ENCODE results near the gene MTG1. TPM values are rescaled to one million over a fixed set of nuclear protein-coding genes. Genes with fewer than 3 reads are reported as not detected.
"Not testable (repeated sequence)": the region's sequence is repeated elsewhere in the genome, so short reads cannot be mapped to it uniquely, and the experiment has no call there.

Gene MTG1
- total and polyA plus RNA-seq, 3 experiments from 2014 or later: 38.5 to 54.6 (median 53.9) TPM

DNA sequence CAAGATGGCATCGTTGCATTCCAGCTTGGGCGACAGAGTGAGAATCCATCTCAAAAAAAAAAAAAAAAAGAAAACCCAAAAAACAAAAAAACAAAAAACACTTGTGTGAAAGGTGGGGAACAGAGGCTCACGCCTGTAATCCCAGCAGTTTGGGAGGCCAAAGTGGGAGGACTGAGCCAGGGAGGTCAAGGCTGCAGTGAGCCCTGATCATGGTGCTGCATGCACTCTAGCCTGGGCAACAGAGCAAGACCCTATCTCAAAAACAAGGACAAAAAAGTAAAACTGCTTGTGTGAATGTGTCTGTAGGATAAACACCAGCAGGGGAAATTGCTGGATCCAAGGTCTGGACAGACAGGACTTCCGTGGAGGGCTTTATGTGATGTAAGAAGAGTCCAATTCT lies 10.4 kb upstream of the MTG1 start:
- Histone ChIP-seq H3K36me3 (ENCODE audit: insufficient read depth, low read length) (no peaks in the 10 kb centered on the region), H3K27me3 (ENCODE audit: insufficient read depth, low read length, poor library complexity, severe bottlenecking) (no peaks in the 10 kb centered on the region), H3K9me3 (ENCODE audit: low read length) (no peaks in the 10 kb centered on the region), H3K27ac (ENCODE audit: low read depth, low read length) (no peak overlapping the region), H3K4me3 (ENCODE audit: low read length) (no peak overlapping the region), H3K4me1 (ENCODE audit: insufficient read depth, low read length) (peaks cover 5% of the 10 kb centered on the region)
- ChIA-PET POLR2A (no interaction called here), CTCF (no interaction called here)
- Mint-ChIP-seq H3K4me1 (peaks cover 11 to 29% (median 18%) of the 10 kb centered on the region in 3 donors), H3K27me3 (no peaks in the 10 kb centered on the region), H3K4me3 (no peak overlapping the region), H3K27ac (peak overlapping the region in 1 of 8 donors; percentile 46), H3K36me3 (peaks cover 0 to 14% (median 0%) of the 10 kb centered on the region in 3 donors), H3K9me3 (no peaks in the 10 kb centered on the region)
- no peak for DNase-seq

GRCh38 chr10:133384071-133384470 lies 9.9 kb upstream of the MTG1 start:
- H3K9me3 Mint-ChIP-seq: no peaks in the 10 kb centered on the region
- H3K27me3 ChIP-seq (ENCODE audit: insufficient read depth, low read length, poor library complexity, severe bottlenecking): no peaks in the 10 kb centered on the region
- peaks cover 0 to 14% (median 0%) of the 10 kb centered on the region in 3 donors for H3K36me3 Mint-ChIP-seq
- no peak for DNase-seq
- H3K4me3 Mint-ChIP-seq: peak overlapping the region in 1 of 7 donors; percentile 62
- H3K27ac Mint-ChIP-seq: peak overlapping the region in 1 of 8 donors; percentile 66
- ChIA-PET POLR2A (no interaction called here), CTCF (no interaction called here)
- H3K4me3 ChIP-seq (ENCODE audit: low read length): no peak overlapping the region
- peaks cover 8% of the 10 kb centered on the region for H3K4me1 ChIP-seq (ENCODE audit: insufficient read depth, low read length)
- peaks cover 15 to 35% (median 24%) of the 10 kb centered on the region in 3 donors for H3K4me1 Mint-ChIP-seq
- no peaks in the 10 kb centered on the region for H3K27me3 Mint-ChIP-seq
- H3K27ac ChIP-seq (ENCODE audit: low read depth, low read length): no peak overlapping the region
- no peaks in the 10 kb centered on the region for H3K9me3 ChIP-seq (ENCODE audit: low read length)
- no peaks in the 10 kb centered on the region for H3K36me3 ChIP-seq (ENCODE audit: insufficient read depth, low read length)

- Mint-ChIP-seq H3K9me3 (no peaks in the 10 kb centered on the region), H3K27me3 (no peaks in the 10 kb centered on the region), H3K4me3 (no peak overlapping the region), H3K4me1 (peaks cover 23 to 40% (median 34%) of the 10 kb centered on the region in 3 donors), H3K27ac (peak overlapping the region in 1 of 8 donors; percentile 68), H3K36me3 (peaks cover 0 to 14% (median 0%) of the 10 kb centered on the region in 3 donors)
- Histone ChIP-seq H3K27ac (ENCODE audit: low read depth, low read length) (no peak overlapping the region), H3K27me3 (ENCODE audit: insufficient read depth, low read length, poor library complexity, severe bottlenecking) (no peaks in the 10 kb centered on the region), H3K4me3 (ENCODE audit: low read length) (no peak overlapping the region), H3K9me3 (ENCODE audit: low read length) (no peaks in the 10 kb centered on the region), H3K4me1 (ENCODE audit: insufficient read depth, low read length) (peaks cover 15% of the 10 kb centered on the region), H3K36me3 (ENCODE audit: insufficient read depth, low read length) (no peaks in the 10 kb centered on the region)
- CTCF ChIA-PET: no interaction called here
- DNase-seq: no peak
- POLR2A ChIA-PET: no interaction called here
These were observed 8.7 kb upstream of the MTG1 start for GRCh38 chr10:133385214-133385613.

- H3K27ac ChIP-seq (ENCODE audit: low read depth, low read length); DNase-seq; H3K4me3 ChIP-seq (ENCODE audit: low read length); H3K9me3 ChIP-seq (ENCODE audit: low read length); H3K9me3 Mint-ChIP-seq; H3K27me3 Mint-ChIP-seq; H3K27me3 ChIP-seq (ENCODE audit: insufficient read depth, low read length, poor library complexity, severe bottlenecking); H3K4me3 Mint-ChIP-seq; CTCF ChIA-PET; H3K36me3 ChIP-seq (ENCODE audit: insufficient read depth, low read length): not testable (repeated sequence)
- Mint-ChIP-seq H3K36me3 (peaks cover 0 to 12% (median 0%) of the 10 kb centered on the region in 3 donors), H3K4me1 (peaks cover 37 to 44% (median 43%) of the 10 kb centered on the region in 3 donors), H3K27ac (peak overlapping the region in 1 of 8 donors; percentile 26)
- peaks cover 31% of the 10 kb centered on the region for H3K4me1 ChIP-seq (ENCODE audit: insufficient read depth, low read length)
- POLR2A ChIA-PET: interaction anchor here (1.7 kb wide), 1 partner anchor 9 kb away, joined by 5 read pairs; no protein-coding TSS in a partner anchor
These were observed 7.0 kb upstream of the MTG1 start for GRCh38 chr10:133386951-133387350.

- peak overlapping the region; percentile 84 for H3K4me3 ChIP-seq (ENCODE audit: low read length)
- POLR2A ChIA-PET: interaction anchor here (1.1 to 2.9 kb wide), 6 partner anchors 10 to 58 kb away, joined by 3 to 23 read pairs (median 5); partner anchors contain the start of genes CALY and FUOM
- Mint-ChIP-seq H3K27ac (peak overlapping the region; percentile 87 to 97 (median 94)), H3K4me1 (peaks cover 36 to 43% (median 42%) of the 10 kb centered on the region in 3 donors), H3K9me3 (no peaks in the 10 kb centered on the region), H3K27me3 (no peaks in the 10 kb centered on the region), H3K36me3 (peaks cover 0 to 9% (median 0%) of the 10 kb centered on the region in 3 donors), H3K4me3 (peak overlapping the region; percentile 80 to 91 (median 88))
- H3K4me1 ChIP-seq (ENCODE audit: insufficient read depth, low read length): peaks cover 35% of the 10 kb centered on the region
- H3K36me3 ChIP-seq (ENCODE audit: insufficient read depth, low read length): no peaks in the 10 kb centered on the region
- CTCF ChIA-PET: interaction anchor here (0.6 to 1.9 kb wide), 3 partner anchors 59 to 80 kb away, joined by 3 to 8 read pairs (median 3); no protein-coding TSS in a partner anchor
- H3K27me3 ChIP-seq (ENCODE audit: insufficient read depth, low read length, poor library complexity, severe bottlenecking): no peaks in the 10 kb centered on the region
- DNase-seq: no peak
- peak overlapping the region; percentile 81 for H3K27ac ChIP-seq (ENCODE audit: low read depth, low read length)
- H3K9me3 ChIP-seq (ENCODE audit: low read length): no peaks in the 10 kb centered on the region
These were observed 5.6 kb upstream of the MTG1 start for GRCh38 chr10:133388236-133388972.

DNA sequence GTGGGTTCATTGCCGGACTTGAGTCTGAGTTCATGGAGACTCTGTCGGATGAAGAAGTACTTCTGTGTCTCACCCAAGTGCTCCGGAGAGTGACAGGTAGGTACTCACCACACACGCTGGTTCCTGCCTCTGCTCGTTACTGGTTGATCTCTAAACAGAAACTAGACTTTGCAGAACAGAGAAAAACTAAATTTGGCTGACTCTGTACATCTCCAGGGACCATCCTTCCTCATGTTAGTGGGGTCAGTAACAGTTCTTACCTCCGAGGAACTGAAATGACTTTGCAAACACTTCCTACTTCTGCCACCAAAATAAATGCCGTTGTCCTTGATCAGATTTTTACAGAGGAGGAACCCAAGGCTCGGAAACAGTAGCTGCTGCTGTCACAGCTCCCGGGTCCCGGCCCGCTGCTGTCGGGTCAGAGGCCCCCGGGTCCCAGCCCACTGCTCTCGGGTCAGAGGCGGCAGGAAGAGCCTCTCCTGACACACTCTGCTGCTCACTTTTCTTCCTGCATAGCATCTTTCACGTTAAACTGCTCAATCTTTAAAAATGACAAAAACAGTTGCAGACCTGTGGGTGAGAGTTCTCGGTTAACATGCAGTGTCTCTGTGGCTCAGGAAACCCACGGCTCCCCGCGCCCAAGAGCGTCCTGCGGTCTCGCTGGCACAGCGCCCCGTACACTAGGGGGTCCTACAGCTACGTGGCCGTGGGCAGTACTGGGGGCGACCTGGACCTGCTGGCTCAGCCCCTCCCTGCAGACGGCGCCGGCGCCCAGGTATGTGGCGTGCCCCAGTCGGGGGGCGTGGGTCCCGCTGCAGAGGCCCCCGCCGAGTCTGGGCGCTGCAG lies 4.8 kb upstream of the MTG1 start:
- POLR2A ChIA-PET: interaction anchor here (1.1 to 2.9 kb wide), 6 partner anchors 11 to 59 kb away, joined by 3 to 23 read pairs (median 6); partner anchors contain the start of genes CALY, ECHS1 and FUOM
- Mint-ChIP-seq H3K27ac (peak overlapping the region; percentile 87 to 97 (median 94)), H3K9me3 (no peaks in the 10 kb centered on the region), H3K27me3 (no peaks in the 10 kb centered on the region), H3K4me1 (peaks cover 36 to 48% (median 42%) of the 10 kb centered on the region in 3 donors), H3K36me3 (peaks cover 0 to 7% (median 0%) of the 10 kb centered on the region in 3 donors), H3K4me3 (peak overlapping the region; percentile 80 to 91 (median 88))
- peak; percentile 27 to 68 (median 45) for DNase-seq
- Histone ChIP-seq H3K27ac (ENCODE audit: low read depth, low read length) (peak overlapping the region; percentile 81), H3K27me3 (ENCODE audit: insufficient read depth, low read length, poor library complexity, severe bottlenecking) (no peaks in the 10 kb centered on the region), H3K36me3 (ENCODE audit: insufficient read depth, low read length) (no peaks in the 10 kb centered on the region), H3K4me1 (ENCODE audit: insufficient read depth, low read length) (peaks cover 38% of the 10 kb centered on the region), H3K9me3 (ENCODE audit: low read length) (no peaks in the 10 kb centered on the region), H3K4me3 (ENCODE audit: low read length) (peak overlapping the region; percentile 84)
- CTCF ChIA-PET: interaction anchor here (0.6 to 2.0 kb wide), 5 partner anchors 9 to 114 kb away, joined by 3 to 8 read pairs (median 4); no protein-coding TSS in a partner anchor

DNA sequence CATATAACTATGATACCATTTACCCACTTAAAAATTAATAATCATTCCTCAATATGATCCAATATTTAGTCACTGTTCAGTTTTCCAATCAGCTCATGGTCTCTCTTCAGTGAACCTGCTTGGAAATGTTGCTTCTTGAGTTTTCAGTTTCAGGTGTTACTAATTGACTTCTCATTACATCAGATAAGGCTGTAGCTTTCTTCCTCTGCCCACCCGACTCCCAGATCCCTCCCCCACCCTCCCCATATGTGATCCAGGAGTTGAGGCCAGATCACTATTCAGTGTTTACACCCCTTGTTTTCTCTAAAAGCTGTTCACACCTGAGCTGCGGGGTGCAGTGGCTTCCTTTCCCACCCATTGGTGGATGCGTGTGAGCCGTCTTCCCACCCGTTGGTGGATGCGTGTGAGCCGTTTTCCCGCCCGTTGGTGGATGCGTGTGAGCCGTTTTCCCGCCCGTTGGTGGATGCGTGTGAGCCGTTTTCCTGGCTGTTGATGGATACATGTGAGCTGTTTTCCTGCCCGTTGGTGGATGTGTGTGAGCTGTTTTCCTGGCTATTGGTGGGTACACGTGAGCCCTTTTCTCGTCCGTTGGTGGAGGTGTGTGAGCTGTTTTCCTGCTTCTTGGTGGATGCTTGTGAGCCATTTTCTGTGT lies 3.2 kb upstream of the MTG1 start:
- Histone ChIP-seq H3K27ac (ENCODE audit: low read depth, low read length) (peak overlapping the region; percentile 81), H3K9me3 (ENCODE audit: low read length) (no peaks in the 10 kb centered on the region), H3K4me3 (ENCODE audit: low read length) (no peak overlapping the region), H3K4me1 (ENCODE audit: insufficient read depth, low read length) (peaks cover 50% of the 10 kb centered on the region), H3K36me3 (ENCODE audit: insufficient read depth, low read length) (peaks cover 2% of the 10 kb centered on the region), H3K27me3 (ENCODE audit: insufficient read depth, low read length, poor library complexity, severe bottlenecking) (no peaks in the 10 kb centered on the region)
- DNase-seq: no peak
- peaks cover 46 to 61% (median 52%) of the 10 kb centered on the region in 3 donors for H3K4me1 Mint-ChIP-seq
- H3K9me3 Mint-ChIP-seq: no peaks in the 10 kb centered on the region
- ChIA-PET POLR2A (interaction anchor here (0.7 to 2.9 kb wide), 6 partner anchors 13 to 115 kb away, joined by 3 to 23 read pairs (median 8); partner anchors contain the start of genes CALY, ECHS1 and FUOM), CTCF (interaction anchor here (1.0 to 2.0 kb wide), 4 partner anchors 13 to 116 kb away, joined by 4 to 8 read pairs (median 5); no protein-coding TSS in a partner anchor)
- no peaks in the 10 kb centered on the region for H3K27me3 Mint-ChIP-seq
- H3K27ac Mint-ChIP-seq: peak overlapping the region; percentile 94 to 97 (median 96)
- peaks cover 0 to 11% (median 0%) of the 10 kb centered on the region in 3 donors for H3K36me3 Mint-ChIP-seq
- peak overlapping the region; percentile 20 to 91 (median 88) for H3K4me3 Mint-ChIP-seq
